HCT116 (cell line): ENCODE measurements around the gene CD93. TPM values are rescaled to one million over a fixed set of nuclear protein-coding genes. Genes with fewer than 3 reads are reported as not detected.

Experiments
- ATAC-seq: fragments of 200-7000 bp; cut with Tn5 transposase; 2 replicates; pipeline ENCODE4 v1.9.1; 2020; ENCODE audit warnings: mild to moderate bottlenecking, moderate library complexity
- BruUV-seq: library from RNA; stranded (reverse); fragments of 400-500 nt; replicated peaks from 2 replicates; lab custom pipeline; 2021; lab: Mats Ljungman, UMichigan
- CTCF ChIA-PET: fragments of 300-600 bp; sonication (Branson Sonifier 250); formaldehyde crosslinking; loops from one replicate; lab custom pipeline; 2021; ENCODE audit warnings: antibody characterized with exemption; lab: Charles Lee
- POLR2A ChIA-PET: fragments of 300-600, 350-600 bp; sonication (Branson Sonifier 250); formaldehyde crosslinking; loops from one replicate; lab custom pipeline; 2021; ENCODE audit warnings: antibody characterized with exemption; lab: Charles Lee
- RAD21 ChIA-PET, 2 experiments: fragments of 300-600 bp; sonication (Branson Sonifier 250); formaldehyde crosslinking; loops; one replicate each; lab custom pipeline; 2023; ENCODE audit warnings: low total read pairs in 2 of 2; ENCODE audit not compliant: uncharacterized antibody in 2 of 2, unreplicated experiment in 2 of 2, low non-redundant PET in 1 of 2; lab: Charles Lee
- DNase-seq: peaks from one replicate; pipeline ENCODE4 v3.0.0-alpha.2; 2010; ENCODE audit warnings: low read depth, low spot score
- H2AFZ ChIP-seq: fragments of 200-600 bp; shearing (Covaris generic), sonication (generic); 2 replicates; pipeline ENCODE4 v1.6.1; 2017; ENCODE audit warnings: low read depth, mixed run types, mixed read lengths, antibody characterized with exemption, low read length; ENCODE audit not compliant: poor library complexity, severe bottlenecking
- H3K27ac ChIP-seq: 2 replicates; pipeline ENCODE4 v1.5.1; 2012; ENCODE audit warnings: low read depth, low read length
- H3K27me3 ChIP-seq: fragments of 200-600 bp; sonication (generic); 2 replicates; pipeline ENCODE4 v1.6.1; 2016; ENCODE audit warnings: mixed run types, low read length, mixed read lengths; ENCODE audit not compliant: insufficient read depth
- H3K36me3 ChIP-seq, 2 experiments: fragments of 200-500 bp in 1 of 2; fragments of 200-600 bp in 1 of 2; sonication (Bioruptor generic) in 1 of 2; sonication (generic) in 1 of 2; 2 replicates each; pipeline versions ENCODE4 v1.5.1 to v1.6.1; 2014 to 2016; ENCODE audit warnings: low read length in 2 of 2, inconsistent platforms in 1 of 2, mixed read lengths in 1 of 2, mixed run types in 1 of 2; ENCODE audit not compliant: insufficient read depth in 2 of 2, control insufficient read depth in 1 of 2
- H3K4me1 ChIP-seq, 2 experiments: fragments of 200-600 bp in 1 of 2; sonication (generic) in 1 of 2; 2 replicates each; pipeline versions ENCODE4 v1.5.1 to v1.6.1; 2012 to 2017; ENCODE audit warnings: low read length in 2 of 2, inconsistent platforms in 1 of 2, mild to moderate bottlenecking in 1 of 2, mixed read lengths in 1 of 2, mixed run types in 1 of 2, moderate library complexity in 1 of 2; ENCODE audit not compliant: insufficient read depth in 2 of 2, control insufficient read depth in 1 of 2
- H3K4me2 ChIP-seq: fragments of 200-600 bp; sonication (generic); 2 replicates; pipeline ENCODE4 v1.6.1; 2017; ENCODE audit warnings: mixed run types, low read length, mixed read lengths
- H3K4me3 ChIP-seq, 2 experiments: fragments of 200-600 bp in 1 of 2; sonication (generic) in 1 of 2; replicated peaks in 1 of 2; 2 replicates each; pipeline ENCODE4 v1.5.1; 2011 to 2016; ENCODE audit warnings: low read length in 2 of 2, control low read depth in 1 of 2, low read depth in 1 of 2, mild to moderate bottlenecking in 1 of 2, mixed read lengths in 1 of 2, mixed run types in 1 of 2
- H3K79me2 ChIP-seq: fragments of 200-600 bp; sonication (generic); 2 replicates; pipeline ENCODE4 v1.6.1; 2017; ENCODE audit warnings: mild to moderate bottlenecking, mixed run types, low read length, moderate library complexity, mixed read lengths; ENCODE audit not compliant: insufficient read depth
- H3K9ac ChIP-seq: fragments of 200-600 bp; sonication (generic); 2 replicates; pipeline ENCODE4 v1.6.1; 2016; ENCODE audit warnings: low read length, mixed read lengths
- H3K9me2 ChIP-seq: fragments of 200-600 bp; sonication (generic), shearing (Covaris generic); 2 replicates; pipeline ENCODE4 v1.6.1; 2017; ENCODE audit warnings: mixed run types, mild to moderate bottlenecking, moderate library complexity; ENCODE audit not compliant: insufficient read depth
- H3K9me3 ChIP-seq, 2 experiments: fragments of 200-500 bp in 1 of 2; fragments of 200-600 bp in 1 of 2; sonication (Bioruptor generic) in 1 of 2; sonication (generic) in 1 of 2; 2 replicates each; pipeline ENCODE4 v1.6.1; 2014 to 2017; ENCODE audit warnings: low read length in 2 of 2, mixed read lengths in 2 of 2, inconsistent platforms in 1 of 2, low read depth in 1 of 2, mild to moderate bottlenecking in 1 of 2, mixed run types in 1 of 2, moderate library complexity in 1 of 2; ENCODE audit not compliant: control insufficient read depth in 1 of 2, insufficient read depth in 1 of 2
- H4K20me1 ChIP-seq: fragments of 200-600 bp; sonication (generic), shearing (Covaris generic); 2 replicates; pipeline ENCODE4 v1.6.1; 2017; ENCODE audit warnings: mixed run types, mild to moderate bottlenecking, moderate library complexity; ENCODE audit not compliant: insufficient read depth
- CBX3 ChIP-seq: IDR thresholded peaks from 2 replicates; pipeline ENCODE4 v1.6.1; 2012; ENCODE audit warnings: low read depth
- EGR1 ChIP-seq: IDR thresholded peaks from 2 replicates; pipeline ENCODE4 v1.6.1; 2012; ENCODE audit warnings: low read depth
- ELF1 ChIP-seq: IDR thresholded peaks from 2 replicates; pipeline ENCODE4 v1.6.1; 2012; ENCODE audit warnings: low read depth, borderline replicate concordance
- EZH2 ChIP-seq: fragments of 200-600 bp; sonication (generic); IDR thresholded peaks from 2 replicates; pipeline ENCODE4 v1.6.1; 2017; ENCODE audit warnings: antibody characterized with exemption, mixed run types
- EZH2phosphoT487 ChIP-seq: fragments of 200-600 bp; IDR thresholded peaks from 2 replicates; pipeline ENCODE4 v1.6.1; 2018; ENCODE audit warnings: antibody characterized with exemption, borderline replicate concordance
- FOSL1 ChIP-seq: IDR thresholded peaks from 2 replicates; pipeline ENCODE4 v1.6.1; 2012; ENCODE audit warnings: low read depth
- JUND ChIP-seq: IDR thresholded peaks from 2 replicates; pipeline ENCODE4 v1.6.1; 2012
- MAX ChIP-seq: IDR thresholded peaks from 2 replicates; pipeline ENCODE4 v1.6.1; 2012
- POLR2A ChIP-seq: IDR thresholded peaks from 2 replicates; pipeline ENCODE4 v1.7.0; 2011; ENCODE audit warnings: borderline replicate concordance; ENCODE audit not compliant: insufficient read depth, insufficient read length; ENCODE audit errors: extremely low read depth
- POLR2AphosphoS5 ChIP-seq: IDR thresholded peaks from 2 replicates; pipeline ENCODE4 v1.6.1; 2011; ENCODE audit warnings: mild to moderate bottlenecking, low read depth, low read length, moderate library complexity
- REST ChIP-seq: IDR thresholded peaks from 2 replicates; pipeline ENCODE4 v1.6.1; 2012; ENCODE audit warnings: low read depth
- SP1 ChIP-seq: IDR thresholded peaks from 2 replicates; pipeline ENCODE4 v1.6.1; 2012; ENCODE audit warnings: low read depth
- SRF ChIP-seq: IDR thresholded peaks from 2 replicates; pipeline ENCODE4 v1.6.1; 2012; ENCODE audit warnings: low read depth
- TCF7L2 ChIP-seq: IDR thresholded peaks from 2 replicates; pipeline ENCODE4 v1.7.0; 2011; ENCODE audit warnings: borderline replicate concordance, inconsistent platforms; ENCODE audit not compliant: insufficient read depth, insufficient read length; ENCODE audit errors: extremely low read depth
- YY1 ChIP-seq: IDR thresholded peaks from 2 replicates; pipeline ENCODE4 v1.6.1; 2011; ENCODE audit warnings: low read length, low read depth, moderate library complexity, mild to moderate bottlenecking; ENCODE audit not compliant: insufficient replicate concordance; ENCODE audit errors: extremely low read depth
- ZFX ChIP-seq: fragments of 450-650 bp; IDR thresholded peaks from 2 replicates; pipeline ENCODE4 v1.6.1; 2017
- ZNF274 ChIP-seq: fragments of 200-500 bp; sonication (Bioruptor generic); IDR thresholded peaks from 2 replicates; pipeline ENCODE4 v1.6.1; 2014; ENCODE audit warnings: mild to moderate bottlenecking, low read depth, low read length, inconsistent platforms
- intact Hi-C: fragments of 100-400 bp; cut with micrococcal nuclease; formaldehyde crosslinking; loops from 2 replicates; pipeline ENCODE4 v1.10.0; 2022
- total RNA-seq: library from RNA; stranded (reverse); gene quantifications from one replicate; pipeline ENCODE4 v1.2.1, GENCODE V29; 2021; ENCODE audit not compliant: unreplicated experiment

Gene CD93
- total RNA-seq, 1 experiment from 2014 or later = 0.07 TPM

- ATAC-seq = no peak
- Histone ChIP-seq H3K36me3 (no peaks in the 10 kb centered on the region), H3K4me3 (no peak overlapping the region), H4K20me1 (no peaks in the 10 kb centered on the region), H3K9me2 (no peaks in the 10 kb centered on the region), H3K9ac (no peak overlapping the region), H3K4me1 (no peaks in the 10 kb centered on the region), H3K27me3 (no peaks in the 10 kb centered on the region), H3K4me2 (no peak overlapping the region), H2AFZ (no peak overlapping the region), H3K79me2 (no peaks in the 10 kb centered on the region), H3K27ac (no peak overlapping the region)
- intact Hi-C loops = no loop called here
- CTCF ChIA-PET = no interaction called here
- RAD21 ChIA-PET = no interaction called here
- POLR2A ChIA-PET = no interaction called here
- no peak for DNase-seq
- TF ChIP-seq MAX = no peak
- TF ChIP-seq ZFX = no peak
- no peak for TF ChIP-seq EZH2phosphoT487
- TF ChIP-seq POLR2AphosphoS5 = no peak
- TF ChIP-seq YY1 = no peak
- TF ChIP-seq EZH2 = no peak
- TF ChIP-seq, all 23 proteins: peak for 0
- BruUV-seq = no TSS peak
- no peaks in the 10 kb centered on the region for H3K9me3 ChIP-seq
These were observed 15.7 kb upstream of the CD93 start for GRCh38 chr20:23101696-23102406.

- no peak overlapping the region for H3K4me2 ChIP-seq
- H3K27me3 ChIP-seq = no peaks in the 10 kb centered on the region
- H3K9ac ChIP-seq = no peak overlapping the region
- RAD21 ChIA-PET = no interaction called here
- no peak overlapping the region for H3K4me3 ChIP-seq
- no peaks in the 10 kb centered on the region for H3K9me3 ChIP-seq
- no peaks in the 10 kb centered on the region for H4K20me1 ChIP-seq
- no peaks in the 10 kb centered on the region for H3K79me2 ChIP-seq
- H3K4me1 ChIP-seq = no peaks in the 10 kb centered on the region
- H2AFZ ChIP-seq = no peak overlapping the region
- H3K27ac ChIP-seq = no peak overlapping the region
- CTCF ChIA-PET = interaction anchor here (0.6 kb wide), 1 partner anchor 30 kb away, joined by 3 read pairs; no protein-coding TSS in a partner anchor
- no peaks in the 10 kb centered on the region for H3K36me3 ChIP-seq
- no TSS peak for BruUV-seq
- POLR2A ChIA-PET = interaction anchor here (0.7 kb wide), 1 partner anchor 261 kb away, joined by 4 read pairs; no protein-coding TSS in a partner anchor
- ATAC-seq = 0 out of 2 replicates have a peak, but pooled peaks have one; percentile 47
- H3K9me2 ChIP-seq = no peaks in the 10 kb centered on the region
- intact Hi-C loops = no loop called here
- DNase-seq = no peak
- no peak for TF ChIP-seq CBX3
- TF ChIP-seq SRF = no peak
- TF ChIP-seq MAX = no peak
- no peak for TF ChIP-seq YY1
- no peak for TF ChIP-seq ZNF274
- TF ChIP-seq ELF1 = no peak
- TF ChIP-seq SP1 = no peak
- TF ChIP-seq POLR2A = no peak
- no peak for TF ChIP-seq TCF7L2
- TF ChIP-seq ZFX = no peak
- TF ChIP-seq JUND = no peak
- no peak for TF ChIP-seq REST
- no peak for TF ChIP-seq POLR2AphosphoS5
- TF ChIP-seq EGR1 = no peak
- no peak for TF ChIP-seq EZH2phosphoT487
- TF ChIP-seq EZH2 = no peak
- TF ChIP-seq FOSL1 = no peak
These were observed 14.6 kb upstream of the CD93 start for GRCh38 chr20:23100720-23101107.
